Mucosa of stomach (tissue), 1 donor: ENCODE data around the gene ZNF576.
A peak's percentile ranks its signal among the peaks of the same experiment; 100 is the strongest.

Source experiments
- H3K27me3 ChIP-seq: one replicate; pipeline ENCODE4 v1.7.0; 2013; ENCODE audit warnings: mild to moderate bottlenecking, low read length; ENCODE audit not compliant: control insufficient read depth, insufficient read depth
- H3K36me3 ChIP-seq: one replicate; pipeline ENCODE4 v1.7.0; 2013; ENCODE audit warnings: low read length; ENCODE audit not compliant: control insufficient read depth, insufficient read depth
- H3K4me1 ChIP-seq: one replicate; pipeline ENCODE4 v1.7.0; 2013; ENCODE audit warnings: mild to moderate bottlenecking, low read length; ENCODE audit not compliant: control insufficient read depth, insufficient read depth
- H3K4me3 ChIP-seq: one replicate; pipeline ENCODE4 v1.7.0; 2013; ENCODE audit warnings: low read length
- H3K9ac ChIP-seq: one replicate; pipeline ENCODE4 v1.7.0; 2013; ENCODE audit warnings: mild to moderate bottlenecking, low read length, moderate library complexity
- H3K9me3 ChIP-seq: one replicate; pipeline ENCODE4 v1.7.0; 2013; ENCODE audit warnings: mild to moderate bottlenecking, low read length, moderate library complexity; ENCODE audit not compliant: control insufficient read depth
- donor health status: Pancreatic carcinoma.

The ZNF576 gene

GRCh38 chr19:43562226-43562697 is 34.1 kb upstream of the ZNF576 start:
- Histone ChIP-seq H3K9ac (no peak overlapping the region), H3K4me3 (no peak overlapping the region)

GRCh38 chr19:43562698-43563241 is 33.6 kb upstream of the ZNF576 start:
- no peaks in the 10 kb centered on the region for H3K9me3 ChIP-seq
- peaks cover 8% of the 10 kb centered on the region for H3K36me3 ChIP-seq
- no peak overlapping the region for H3K4me3 ChIP-seq
- no peaks in the 10 kb centered on the region for H3K27me3 ChIP-seq
- H3K4me1 ChIP-seq = no peaks in the 10 kb centered on the region
- no peak overlapping the region for H3K9ac ChIP-seq

More at GRCh38 chr19:43562226-43562697, 34.1 kb upstream of the ZNF576 start:
- Histone ChIP-seq H3K9me3 (no peaks in the 10 kb centered on the region), H3K36me3 (peaks cover 8% of the 10 kb centered on the region), H3K27me3 (no peaks in the 10 kb centered on the region), H3K4me1 (no peaks in the 10 kb centered on the region)

- no peaks in the 10 kb centered on the region for H3K9me3 ChIP-seq
- H3K36me3 ChIP-seq = peaks cover 8% of the 10 kb centered on the region
- H3K27me3 ChIP-seq = no peaks in the 10 kb centered on the region
- no peak overlapping the region for H3K9ac ChIP-seq
- no peaks in the 10 kb centered on the region for H3K4me1 ChIP-seq
- H3K4me3 ChIP-seq = no peak overlapping the region
These were observed 32.5 kb upstream of the ZNF576 start for GRCh38 chr19:43563816-43564457.

- Histone ChIP-seq H3K36me3 (peaks cover 8% of the 10 kb centered on the region), H3K4me1 (peaks cover 2% of the 10 kb centered on the region), H3K9ac (no peak overlapping the region), H3K9me3 (no peaks in the 10 kb centered on the region), H3K27me3 (no peaks in the 10 kb centered on the region), H3K4me3 (no peak overlapping the region)
These were observed 31.6 kb upstream of the ZNF576 start for GRCh38 chr19:43564800-43565199.

- H3K36me3 ChIP-seq = no peaks in the 10 kb centered on the region
These were observed 26.7 kb upstream of the ZNF576 start for GRCh38 chr19:43569657-43570056.

GRCh38 chr19:43570174-43570791 is 26.1 kb upstream of the ZNF576 start:
- peak overlapping the region; percentile 9 for H3K9ac ChIP-seq
- no peaks in the 10 kb centered on the region for H3K27me3 ChIP-seq
- no peaks in the 10 kb centered on the region for H3K9me3 ChIP-seq

More at GRCh38 chr19:43569657-43570056, 26.7 kb upstream of the ZNF576 start:
- Histone ChIP-seq H3K9me3 (no peaks in the 10 kb centered on the region), H3K27me3 (no peaks in the 10 kb centered on the region), H3K4me3 (no peak overlapping the region), H3K9ac (no peak overlapping the region), H3K4me1 (peaks cover 38% of the 10 kb centered on the region)

GRCh38 chr19:43572171-43572588 is 24.2 kb upstream of the ZNF576 start:
- no peaks in the 10 kb centered on the region for H3K9me3 ChIP-seq
- no peaks in the 10 kb centered on the region for H3K36me3 ChIP-seq
- H3K27me3 ChIP-seq = no peaks in the 10 kb centered on the region
- no peak overlapping the region for H3K9ac ChIP-seq
- H3K4me1 ChIP-seq = peaks cover 42% of the 10 kb centered on the region
- H3K4me3 ChIP-seq = no peak overlapping the region

More at GRCh38 chr19:43570174-43570791, 26.1 kb upstream of the ZNF576 start:
- H3K4me1 ChIP-seq = peaks cover 42% of the 10 kb centered on the region
- H3K36me3 ChIP-seq = no peaks in the 10 kb centered on the region
- H3K4me3 ChIP-seq = no peak overlapping the region

- peak overlapping the region; percentile 92 for H3K9ac ChIP-seq
- H3K36me3 ChIP-seq = no peaks in the 10 kb centered on the region
- no peaks in the 10 kb centered on the region for H3K27me3 ChIP-seq
- H3K4me3 ChIP-seq = peak overlapping the region; percentile 89
- no peaks in the 10 kb centered on the region for H3K9me3 ChIP-seq
- H3K4me1 ChIP-seq = peaks cover 42% of the 10 kb centered on the region
These were observed 21.8 kb upstream of the ZNF576 start for GRCh38 chr19:43574424-43575155.

- Histone ChIP-seq H3K4me1 (peaks cover 35% of the 10 kb centered on the region), H3K9me3 (no peaks in the 10 kb centered on the region), H3K36me3 (no peaks in the 10 kb centered on the region), H3K9ac (peak within 1 kb of the TSS; percentile 92), H3K27me3 (no peaks in the 10 kb centered on the region), H3K4me3 (peak within 1 kb of the TSS; percentile 89)
These were observed 21.0 kb upstream of the ZNF576 start, which contains the start of the genes PINLYP and XRCC1 for GRCh38 chr19:43575156-43575950. TSS of gene PINLYP (plus strand) at chr19:43575801. CDS start at chr19:43577192, 1,391 bp downstream. TSS of gene XRCC1 (minus strand) at chr19:43575527. CDS start at chr19:43575458, 69 bp downstream.

- no peaks in the 10 kb centered on the region for H3K36me3 ChIP-seq
- H3K27me3 ChIP-seq = no peaks in the 10 kb centered on the region
- H3K4me1 ChIP-seq = peaks cover 28% of the 10 kb centered on the region
- H3K4me3 ChIP-seq = peak overlapping the region; percentile 3
- H3K9ac ChIP-seq = peak overlapping the region; percentile 92
- no peaks in the 10 kb centered on the region for H3K9me3 ChIP-seq
These were observed 20.2 kb upstream of the ZNF576 start for GRCh38 chr19:43575955-43576878.
